Measurements from ENCODE around the gene SLC35C1.

The SLC35C1 gene

GRCh38 chr11:45857961-45858474 is 53.1 kb downstream of the SLC35C1 start:
- no peak overlapping the region for H3K27ac ChIP-seq
- TF ChIP-seq ZFX (IDR thresholded peaks at IDR 0.05) = no peak
- TF ChIP-seq, protein P1, sequence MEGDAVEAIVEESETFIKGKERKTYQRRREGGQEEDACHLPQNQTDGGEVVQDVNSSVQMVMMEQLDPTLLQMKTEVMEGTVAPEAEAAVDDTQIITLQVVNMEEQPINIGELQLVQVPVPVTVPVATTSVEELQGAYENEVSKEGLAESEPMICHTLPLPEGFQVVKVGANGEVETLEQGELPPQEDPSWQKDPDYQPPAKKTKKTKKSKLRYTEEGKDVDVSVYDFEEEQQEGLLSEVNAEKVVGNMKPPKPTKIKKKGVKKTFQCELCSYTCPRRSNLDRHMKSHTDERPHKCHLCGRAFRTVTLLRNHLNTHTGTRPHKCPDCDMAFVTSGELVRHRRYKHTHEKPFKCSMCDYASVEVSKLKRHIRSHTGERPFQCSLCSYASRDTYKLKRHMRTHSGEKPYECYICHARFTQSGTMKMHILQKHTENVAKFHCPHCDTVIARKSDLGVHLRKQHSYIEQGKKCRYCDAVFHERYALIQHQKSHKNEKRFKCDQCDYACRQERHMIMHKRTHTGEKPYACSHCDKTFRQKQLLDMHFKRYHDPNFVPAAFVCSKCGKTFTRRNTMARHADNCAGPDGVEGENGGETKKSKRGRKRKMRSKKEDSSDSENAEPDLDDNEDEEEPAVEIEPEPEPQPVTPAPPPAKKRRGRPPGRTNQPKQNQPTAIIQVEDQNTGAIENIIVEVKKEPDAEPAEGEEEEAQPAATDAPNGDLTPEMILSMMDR (conservative IDR thresholded peaks at IDR 0.05) = no peak

DNA sequence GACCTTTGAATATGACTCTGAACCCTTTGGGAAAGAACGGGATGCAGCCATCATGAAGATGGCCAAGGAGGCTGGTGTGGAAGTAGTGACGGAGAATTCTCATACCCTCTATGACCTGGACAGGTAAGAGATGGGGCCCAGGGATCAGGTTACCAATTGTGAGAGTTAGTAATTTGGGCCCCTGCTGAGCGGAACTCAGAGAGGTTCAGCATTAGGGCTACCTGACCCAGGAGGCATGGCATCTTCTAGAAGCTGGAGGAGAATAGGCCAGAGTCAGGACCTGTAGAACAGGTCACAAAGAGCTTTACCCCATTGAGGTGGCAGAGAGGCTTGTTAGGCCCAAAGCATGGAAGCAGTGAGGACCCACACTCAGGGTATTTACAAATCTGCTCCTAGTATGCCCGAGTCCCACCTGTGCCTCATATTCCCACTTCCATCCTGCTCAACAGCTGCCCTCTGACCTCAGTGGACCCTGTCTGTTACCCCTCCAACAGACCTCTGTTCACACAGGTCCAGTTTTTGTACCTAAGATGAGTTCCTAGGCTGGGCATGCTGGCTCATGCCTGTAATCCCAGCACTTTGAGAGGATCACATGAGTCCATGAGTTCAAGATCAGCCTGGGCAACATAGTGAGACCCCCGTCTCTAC is 53.9 kb downstream of the SLC35C1 start:
- TF ChIP-seq, protein P1 (conservative IDR thresholded peaks at IDR 0.05) = no peak
- no peak for TF ChIP-seq ZFX (IDR thresholded peaks at IDR 0.05)
- no peak overlapping the region for H3K27ac ChIP-seq

DNA sequence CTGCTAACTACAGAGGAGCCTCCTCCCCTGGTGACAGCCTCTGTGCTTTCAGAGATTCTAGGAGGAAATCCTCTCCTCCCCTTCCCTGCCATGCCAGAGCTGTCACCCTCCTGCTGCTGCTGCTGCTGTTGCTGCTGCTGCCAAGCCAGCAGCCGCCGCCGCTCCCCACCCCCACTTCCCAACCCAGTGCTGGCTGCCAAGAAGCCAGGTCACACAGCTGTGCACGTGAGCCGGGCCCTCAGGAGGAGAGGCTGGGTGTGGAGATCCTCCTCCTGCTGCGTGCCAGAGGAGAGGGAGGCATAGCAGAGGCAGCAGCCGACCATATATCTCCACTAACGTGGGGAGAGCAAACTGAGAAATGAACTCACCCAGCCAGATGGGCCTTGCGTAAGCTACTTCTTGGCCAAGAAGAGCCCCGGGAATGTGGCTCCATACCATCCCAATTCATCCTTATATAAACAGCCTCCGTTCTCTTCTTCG is 54.8 kb downstream of the SLC35C1 start:
- TF ChIP-seq ZFX (IDR thresholded peaks at IDR 0.05) = no peak
- TF ChIP-seq, protein P1 (conservative IDR thresholded peaks at IDR 0.05) = no peak

GRCh38 chr11:45860348-45860747 is 55.4 kb downstream of the SLC35C1 start:
- no peak for TF ChIP-seq ZFX (IDR thresholded peaks at IDR 0.05)
- TF ChIP-seq, protein P1 (conservative IDR thresholded peaks at IDR 0.05) = no peak
- H3K27ac ChIP-seq = no peak overlapping the region

More for the DNA sequence above, 54.8 kb downstream of the SLC35C1 start:
- no peak overlapping the region for H3K27ac ChIP-seq

DNA sequence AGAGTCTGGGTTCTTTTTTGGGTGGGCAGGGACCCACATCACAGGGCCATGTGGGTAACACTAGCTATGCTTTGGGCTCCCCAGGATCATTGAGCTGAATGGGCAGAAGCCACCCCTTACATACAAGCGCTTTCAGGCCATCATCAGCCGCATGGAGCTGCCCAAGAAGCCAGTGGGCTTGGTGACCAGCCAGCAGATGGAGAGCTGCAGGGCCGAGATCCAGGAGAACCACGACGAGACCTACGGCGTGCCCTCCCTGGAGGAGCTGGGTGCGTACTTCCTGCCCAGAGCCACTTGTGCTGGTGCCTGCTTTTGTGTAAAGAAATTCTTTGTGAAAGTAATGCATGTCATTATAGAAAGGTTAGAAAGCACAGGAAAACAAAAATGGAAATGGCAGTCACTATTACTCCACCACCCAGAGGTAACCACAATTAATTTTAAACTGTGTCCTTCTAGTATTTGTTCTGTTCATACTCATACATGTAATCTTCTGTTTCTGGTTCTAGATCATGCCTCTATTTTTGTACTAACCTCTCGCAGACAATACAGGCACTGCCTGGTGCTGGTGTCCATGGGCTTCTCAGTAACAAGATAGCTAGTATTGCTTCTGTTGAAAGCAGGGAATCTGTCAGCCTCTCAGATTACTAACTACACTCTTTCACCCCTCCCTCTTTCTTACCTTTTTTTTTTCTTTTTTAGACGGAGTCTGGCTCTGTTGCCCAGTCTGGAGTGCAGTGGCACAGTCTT is 56.0 kb downstream of the SLC35C1 start:
- H3K27ac ChIP-seq = no peak overlapping the region
- TF ChIP-seq ZFX (IDR thresholded peaks at IDR 0.05) = no peak
- TF ChIP-seq, protein P1 (conservative IDR thresholded peaks at IDR 0.05) = no peak

All from C4-2B (cell line).